ENCODE results near the gene SLC7A6. TPM values are rescaled to one million over a fixed set of nuclear protein-coding genes. Genes with fewer than 3 reads are reported as not detected.

SLC7A6 gene
- total and polyA plus RNA-seq, 2 of the 13 experiments (the other 11 are each of a cell fraction or from before 2014, with no cell fraction given): 35.8 to 70.8 TPM

GRCh38 chr16:68267612-68268405, 3.5 kb downstream of the SLC7A6 start (continued):
- TF ChIP-seq, protein P1, sequence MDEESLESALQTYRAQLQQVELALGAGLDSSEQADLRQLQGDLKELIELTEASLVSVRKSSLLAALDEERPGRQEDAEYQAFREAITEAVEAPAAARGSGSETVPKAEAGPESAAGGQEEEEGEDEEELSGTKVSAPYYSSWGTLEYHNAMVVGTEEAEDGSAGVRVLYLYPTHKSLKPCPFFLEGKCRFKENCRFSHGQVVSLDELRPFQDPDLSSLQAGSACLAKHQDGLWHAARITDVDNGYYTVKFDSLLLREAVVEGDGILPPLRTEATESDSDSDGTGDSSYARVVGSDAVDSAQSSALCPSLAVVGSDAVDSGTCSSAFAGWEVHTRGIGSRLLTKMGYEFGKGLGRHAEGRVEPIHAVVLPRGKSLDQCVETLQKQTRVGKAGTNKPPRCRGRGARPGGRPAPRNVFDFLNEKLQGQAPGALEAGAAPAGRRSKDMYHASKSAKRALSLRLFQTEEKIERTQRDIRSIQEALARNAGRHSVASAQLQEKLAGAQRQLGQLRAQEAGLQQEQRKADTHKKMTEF (CRISPR knock-in tag; IDR thresholded peaks at IDR 0.05): peak; percentile 45; the same call in 1 of the 2 replicates
- TF ChIP-seq ZNF282 (IDR thresholded peaks at IDR 0.05; ENCODE audit: partially characterized antibody) (no peak), SP5 (CRISPR knock-in tag; IDR thresholded peaks at IDR 0.05; ENCODE audit: borderline replicate concordance, low read depth) (peak; percentile 19; the same call in 1 of the 2 replicates), NCOA2 (CRISPR knock-in tag; IDR thresholded peaks at IDR 0.05) (peak; percentile 38; the same call in 1 of the 2 replicates), TSC22D2 (CRISPR knock-in tag; IDR thresholded peaks at IDR 0.05; ENCODE audit: borderline replicate concordance) (no peak), ARNTL (CRISPR knock-in tag; IDR thresholded peaks at IDR 0.05) (no peak), REPIN1 (CRISPR knock-in tag; IDR thresholded peaks at IDR 0.05; ENCODE audit: borderline replicate concordance, low read depth) (no peak), SOX6 (IDR thresholded peaks at IDR 0.05) (no peak), SOX6 (CRISPR knock-in tag; IDR thresholded peaks at IDR 0.05) (peak; percentile 56), ONECUT2 (CRISPR knock-in tag; IDR thresholded peaks at IDR 0.05) (no peak), NFYB (CRISPR knock-in tag; IDR thresholded peaks at IDR 0.05) (no peak), TMF1 (CRISPR knock-in tag; IDR thresholded peaks at IDR 0.05; ENCODE audit: low read depth) (no peak), MED8 (CRISPR knock-in tag; IDR thresholded peaks at IDR 0.05; ENCODE audit: insufficient replicate concordance) (peak; percentile 23), RARA (CRISPR knock-in tag; IDR thresholded peaks at IDR 0.05) (peak; percentile 42; the same call in 1 of the 2 replicates), SNAI1 (CRISPR knock-in tag; IDR thresholded peaks at IDR 0.05; ENCODE audit: borderline replicate concordance) (peak; percentile 75; the same call in 1 of the 2 replicates), ZNF280B (CRISPR knock-in tag; IDR thresholded peaks at IDR 0.05; ENCODE audit: borderline replicate concordance) (no peak), TFDP2 (CRISPR knock-in tag; IDR thresholded peaks at IDR 0.05) (no peak), MED1 (CRISPR knock-in tag; IDR thresholded peaks at IDR 0.05) (peak; percentile 50; the same call in 1 of the 2 replicates), ZNF747 (CRISPR knock-in tag; IDR thresholded peaks at IDR 0.05; ENCODE audit: borderline replicate concordance) (0 out of 2 replicates have a peak, but pooled peaks have one; percentile 33), FOXP4 (CRISPR knock-in tag; IDR thresholded peaks at IDR 0.05) (peak; percentile 33; the same call in 1 of the 2 replicates), ZFP90 (CRISPR knock-in tag; IDR thresholded peaks at IDR 0.05; ENCODE audit: borderline replicate concordance) (no peak), ZNF234 (CRISPR knock-in tag; conservative IDR thresholded peaks at IDR 0.05) (no peak), LCORL (IDR thresholded peaks at IDR 0.05) (no peak), LCORL (CRISPR knock-in tag; IDR thresholded peaks at IDR 0.05) (peak; percentile 15; the same call in 1 of the 2 replicates)
